HG03025 (cell line): Measurements from ENCODE around the gene GLTP.

Experiments
- ATAC-seq: cut with Tn5 transposase; IDR thresholded peaks from one replicate; pipeline ENCODE4 v1.9.1; 2021; ENCODE audit warnings: mild to moderate bottlenecking, moderate library complexity; ENCODE audit not compliant: unreplicated experiment, low FRiP score

The GLTP gene

GRCh38 chr12:109827566-109828550 is 52.5 kb downstream of the GLTP start:
- ATAC-seq: no peak

DNA sequence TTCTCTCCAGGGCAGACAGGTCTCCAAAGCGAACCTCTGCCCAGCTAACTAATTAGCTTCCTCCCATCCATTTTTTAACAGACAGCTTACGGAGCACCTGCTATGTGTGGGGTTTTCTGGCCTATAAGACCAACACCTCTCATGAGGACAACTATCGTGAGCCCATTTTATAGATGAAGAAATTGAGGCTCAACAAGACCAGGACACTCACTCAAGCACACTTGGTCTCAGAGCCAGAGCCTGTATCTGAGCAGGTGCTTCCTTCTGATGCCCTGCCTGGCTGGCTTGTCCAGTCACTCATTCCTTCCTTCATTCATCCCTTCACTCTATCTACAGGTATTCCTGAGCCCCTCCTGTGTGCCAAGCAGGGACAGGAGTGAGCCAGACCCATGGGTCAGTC is 53.3 kb downstream of the GLTP start:
- no peak for ATAC-seq

DNA sequence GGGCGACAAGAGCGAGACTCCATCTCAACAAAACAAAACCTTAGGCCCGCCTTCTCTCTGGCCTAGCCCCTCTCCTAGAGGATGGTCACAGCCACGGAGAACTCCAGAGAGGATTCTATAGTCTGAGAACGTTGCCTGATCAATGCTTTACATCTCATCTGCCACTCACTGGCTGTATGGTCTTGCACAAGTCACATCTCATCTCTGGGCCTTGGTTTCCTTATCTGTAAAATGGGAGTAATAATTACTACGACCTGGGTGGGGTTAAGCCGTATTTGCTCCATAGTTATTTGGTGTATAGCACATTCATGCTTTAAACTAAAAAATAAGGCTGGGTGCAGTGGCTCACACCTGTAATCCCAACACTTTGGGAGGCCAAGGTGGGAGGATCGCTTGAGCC is 55.6 kb downstream of the GLTP start:
- no peak for ATAC-seq

DNA sequence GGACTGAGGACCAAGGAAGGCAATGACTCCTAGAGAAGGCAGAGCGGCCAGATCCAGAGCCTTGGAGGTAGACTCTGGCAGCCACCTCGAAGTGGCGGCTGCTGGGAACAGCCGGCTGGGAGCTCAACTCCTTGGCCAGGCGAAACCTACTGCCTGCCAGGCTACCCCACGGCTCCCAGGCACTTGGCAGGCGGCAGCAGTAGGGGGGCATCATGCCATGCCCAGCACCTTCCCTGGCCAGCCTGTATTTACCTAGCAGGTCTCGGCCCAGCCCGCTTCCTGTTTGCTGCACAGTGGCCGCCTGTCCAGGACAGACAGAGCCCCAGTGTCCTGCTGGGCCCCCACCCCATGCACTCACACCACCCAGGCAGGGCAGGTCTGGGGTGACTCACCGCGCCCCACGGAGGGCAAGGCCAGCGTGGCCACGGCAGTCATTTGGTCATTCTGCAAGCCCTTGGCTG is 57.4 kb downstream of the GLTP start:
- ATAC-seq: no peak

DNA sequence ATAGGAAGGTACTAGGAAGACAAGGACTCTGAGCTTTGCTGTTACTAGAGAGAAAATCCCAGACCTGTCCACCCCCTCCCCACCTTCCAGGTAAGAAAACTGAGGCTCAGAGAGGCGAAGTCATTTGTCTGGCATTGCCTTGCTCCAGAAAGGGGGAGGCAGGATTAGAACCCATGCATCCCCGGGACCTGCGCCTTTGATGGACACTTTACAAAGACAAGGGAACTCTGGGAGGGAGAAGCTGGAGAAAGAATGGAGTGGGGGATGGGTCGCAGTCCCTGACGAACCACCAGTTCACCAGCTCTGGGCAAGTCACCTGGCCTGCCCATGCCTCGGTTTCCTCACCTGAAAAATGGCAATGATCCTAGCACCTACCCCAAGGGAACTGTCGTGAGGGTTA is 57.9 kb downstream of the GLTP start:
- ATAC-seq: no peak

DNA sequence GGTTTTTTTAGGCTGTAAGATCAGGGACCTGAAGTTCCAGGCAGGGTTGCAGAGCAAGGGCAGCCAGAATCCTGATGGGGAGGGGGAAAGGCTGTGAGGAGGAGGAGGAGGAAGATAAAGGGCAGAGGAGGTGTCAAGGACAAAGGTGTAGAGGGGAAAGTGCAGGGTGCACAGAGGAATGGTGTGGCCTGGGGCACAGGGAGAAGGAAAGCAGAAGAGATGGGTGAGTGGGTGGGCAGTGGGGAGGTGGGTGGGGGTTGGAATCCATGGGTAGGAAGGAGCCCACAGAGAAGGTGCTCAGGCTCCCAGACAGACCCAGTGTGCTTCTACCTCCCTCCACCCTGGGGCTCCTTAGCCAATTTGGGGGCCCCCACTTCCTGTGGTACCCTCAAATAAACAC is 58.4 kb downstream of the GLTP start:
- no peak for ATAC-seq

- ATAC-seq: no peak
Observed at GRCh38 chr12:109820816-109821381, 59.4 kb downstream of the GLTP start.

DNA sequence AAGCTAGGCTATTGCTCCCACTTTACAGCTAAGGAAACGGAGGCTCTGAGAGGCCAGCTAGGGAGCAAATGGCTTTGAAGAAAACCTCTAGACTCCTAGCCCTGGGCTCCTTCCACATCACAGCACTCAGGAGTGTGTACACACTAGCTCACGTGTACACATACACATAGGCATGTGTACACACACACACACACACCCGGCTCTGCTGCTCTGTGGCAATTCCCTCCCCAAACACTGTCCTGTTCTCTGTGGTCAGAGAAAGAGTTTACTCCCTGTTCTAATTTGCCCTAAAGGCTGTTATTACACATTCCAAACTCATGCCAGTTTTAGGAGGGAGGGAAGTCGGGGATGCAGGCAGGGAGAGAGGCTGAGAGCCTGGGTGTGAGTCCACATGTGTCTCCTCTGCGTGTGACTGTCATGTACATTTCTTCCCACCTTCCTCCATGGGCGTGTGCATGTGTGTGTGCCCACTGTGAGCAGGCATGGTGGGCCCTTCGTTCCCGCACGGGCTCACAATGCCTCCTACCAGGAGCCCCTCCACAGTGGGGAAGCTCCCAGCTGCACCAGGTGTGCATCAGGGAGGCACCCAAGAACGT is 61.3 kb downstream of the GLTP start:
- no peak for ATAC-seq

DNA sequence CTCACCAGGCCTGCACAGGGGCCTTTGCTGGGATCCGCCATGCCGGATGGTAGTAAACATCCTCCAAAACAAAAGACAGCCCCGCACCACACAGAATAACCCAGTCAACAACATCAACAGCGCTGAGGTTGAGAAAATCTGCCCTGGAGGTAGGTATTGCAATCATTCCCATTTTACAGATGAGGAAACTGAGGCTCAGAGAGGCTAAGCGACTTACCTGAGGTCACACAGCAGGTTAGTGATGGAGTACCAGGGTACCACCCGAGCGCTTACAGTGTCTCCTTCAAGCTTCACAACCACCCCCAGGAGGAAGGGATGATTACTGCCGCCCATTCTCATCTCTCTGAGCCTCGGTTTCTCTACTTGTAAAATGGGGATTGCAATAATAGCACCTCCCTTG is 62.1 kb downstream of the GLTP start:
- no peak for ATAC-seq

DNA sequence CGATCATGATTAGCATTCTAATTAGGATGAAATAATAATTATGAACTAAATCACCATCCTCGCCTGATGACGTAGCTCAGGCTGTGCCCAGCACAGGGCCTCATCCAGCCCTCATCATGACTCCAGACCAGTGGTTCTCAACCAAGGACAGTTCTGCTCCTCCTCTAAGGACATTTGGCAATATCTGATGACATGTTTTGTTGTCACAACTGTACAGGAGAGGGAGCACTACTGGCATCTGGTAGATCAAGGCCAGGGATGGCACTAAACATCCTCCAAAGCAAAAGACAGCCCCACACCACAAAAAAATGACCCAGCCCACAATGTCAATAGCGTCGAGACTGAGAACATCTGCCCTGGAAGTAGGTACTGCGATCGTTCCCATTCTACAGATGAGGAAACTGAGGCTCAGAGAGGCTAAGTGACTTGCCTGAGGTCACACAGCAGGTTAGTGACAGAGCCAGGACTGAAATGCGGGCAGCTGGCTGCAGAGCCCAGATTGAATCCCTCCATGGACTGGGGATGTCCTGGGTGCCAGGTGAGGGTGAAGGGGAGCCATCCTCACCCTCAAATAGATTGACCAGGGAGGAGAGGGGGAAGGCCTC is 62.6 kb downstream of the GLTP start:
- no peak for ATAC-seq

GRCh38 chr12:109816870-109817269 is 63.5 kb downstream of the GLTP start:
- ATAC-seq: no peak

- no peak for ATAC-seq
Observed at GRCh38 chr12:109815757-109816617, 64.4 kb downstream of the GLTP start.

DNA sequence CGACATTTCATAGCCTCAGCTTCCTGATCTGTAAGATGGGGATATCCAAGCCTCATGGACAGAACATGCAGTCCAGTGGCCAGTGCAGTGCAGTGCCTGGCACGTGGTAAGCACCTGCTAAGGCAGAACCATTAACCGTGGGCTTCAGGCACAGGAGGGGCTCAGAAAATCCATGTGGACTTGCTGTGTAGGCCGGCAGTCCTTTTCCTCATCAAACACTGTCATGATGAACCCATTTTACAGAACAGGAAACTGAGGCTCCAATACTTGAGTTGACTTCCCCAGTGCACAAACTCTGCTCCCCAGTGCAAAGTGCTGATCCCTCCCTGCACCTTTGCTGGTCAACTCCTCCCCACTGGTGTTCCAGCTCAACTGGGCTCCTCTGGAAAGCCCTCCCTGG is 65.1 kb downstream of the GLTP start:
- ATAC-seq: no peak

DNA sequence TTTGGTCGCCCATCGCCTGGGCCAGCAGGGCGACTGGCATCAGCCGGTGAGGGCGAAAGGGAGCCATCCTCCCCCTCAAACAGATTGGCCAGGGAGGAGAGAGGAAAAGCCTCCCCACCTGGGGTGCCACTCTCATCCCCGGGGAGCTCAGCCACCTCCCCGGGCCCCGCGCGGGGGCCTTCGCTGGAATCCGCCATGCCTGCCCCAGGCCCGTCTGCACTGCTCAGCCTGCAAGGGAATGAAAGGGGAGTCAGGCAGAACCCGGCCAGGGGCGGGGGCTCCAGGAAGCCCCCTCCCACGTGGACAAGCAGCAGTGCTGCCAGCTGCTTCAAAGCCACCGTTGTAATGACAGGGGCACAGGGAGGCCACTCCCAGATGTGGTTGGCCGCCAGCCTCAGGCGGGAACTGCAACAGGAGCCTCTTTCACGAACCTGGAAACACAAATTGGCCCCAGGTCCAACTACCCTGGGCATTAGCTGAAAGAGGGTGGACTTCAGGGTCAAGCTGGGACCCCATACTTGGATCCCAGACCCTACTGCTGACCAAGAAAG is 65.7 kb downstream of the GLTP start:
- ATAC-seq: no peak

- no peak for ATAC-seq
Observed at GRCh38 chr12:109813810-109814416, 66.4 kb downstream of the GLTP start.

GRCh38 chr12:109811624-109811995 is 68.7 kb downstream of the GLTP start:
- no peak for ATAC-seq

DNA sequence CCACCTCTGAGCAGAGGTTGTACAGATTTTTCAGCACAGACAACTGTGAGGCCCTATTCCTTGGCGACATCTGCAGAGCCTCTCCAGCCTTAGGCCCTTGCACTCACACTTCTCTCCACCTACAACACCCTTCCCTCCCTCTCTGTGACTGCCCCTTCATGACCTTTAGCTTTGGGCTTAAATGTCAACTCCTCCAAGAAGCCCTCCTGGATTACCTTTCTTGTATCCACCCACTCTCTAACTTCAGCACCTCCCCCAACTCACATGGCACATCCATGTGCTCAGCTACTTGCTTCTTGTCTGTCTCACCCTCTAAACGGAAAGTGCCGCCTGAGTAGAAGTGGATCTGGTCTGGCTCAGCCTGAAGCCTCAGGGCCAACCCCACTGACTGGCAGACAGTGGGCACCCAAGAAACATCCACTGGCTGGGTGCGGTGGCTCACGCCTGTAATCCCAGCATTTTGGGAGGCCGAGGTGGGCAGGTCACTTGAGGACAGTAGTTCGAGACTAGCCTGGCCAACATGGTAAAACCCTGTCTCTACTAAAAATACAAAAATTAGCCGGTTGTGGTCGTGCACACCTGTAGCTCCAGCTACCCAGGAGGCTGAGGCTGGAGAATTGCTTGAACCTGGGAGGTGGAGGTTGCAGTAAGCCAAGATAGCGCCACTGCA is 69.3 kb downstream of the GLTP start:
- no peak for ATAC-seq

DNA sequence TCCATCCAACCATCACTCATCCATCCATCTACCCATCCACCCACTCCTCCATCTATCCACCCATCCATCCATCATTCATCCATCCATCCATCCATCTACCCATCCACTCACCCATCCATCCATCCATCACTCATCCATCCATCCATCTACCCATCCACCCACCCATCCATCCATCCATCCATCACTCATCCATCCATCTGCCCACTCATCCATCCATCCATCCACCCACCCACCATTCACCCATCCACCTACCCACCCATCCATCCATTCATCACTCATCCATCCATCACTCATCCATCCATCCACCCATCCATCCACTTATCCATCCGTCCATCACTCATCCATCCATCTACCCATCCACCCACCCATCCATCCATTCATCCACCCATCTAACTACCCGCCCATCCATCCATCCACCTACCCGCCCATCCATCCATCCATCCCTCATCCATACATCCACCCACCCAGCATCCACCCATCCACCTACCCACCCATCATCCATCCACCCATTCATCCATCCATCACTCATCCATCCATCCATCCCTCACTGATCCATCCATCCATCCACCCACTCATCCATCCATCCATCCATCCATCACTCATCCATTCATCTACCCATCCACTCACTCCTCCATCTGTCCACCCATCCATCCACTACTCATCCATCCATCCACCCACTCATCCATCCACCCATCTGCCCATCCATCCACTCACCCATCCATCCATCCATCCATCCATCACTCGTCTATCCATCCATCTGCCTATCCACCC is 71.3 kb downstream of the GLTP start:
- ATAC-seq: no peak
